Panc1 (cell line): ENCODE data around the gene NDRG4. TPM values are rescaled to one million over a fixed set of nuclear protein-coding genes. Genes with fewer than 3 reads are reported as not detected.

Experiments
- ATAC-seq: fragments of 200-7000 bp; cut with Tn5 transposase; 2 replicates; pipeline ENCODE4 v1.9.1; 2020; ENCODE audit warnings: mild to moderate bottlenecking, moderate library complexity
- BruUV-seq: library from RNA; stranded (reverse); fragments of 400-500 nt; replicated peaks from 2 replicates; lab custom pipeline; 2021; lab: Mats Ljungman, UMichigan
- CTCF ChIA-PET: fragments of 300-600 bp; sonication (Branson Sonifier 250); formaldehyde crosslinking; loops from one replicate; lab custom pipeline; 2022; ENCODE audit warnings: antibody characterized with exemption; lab: Charles Lee
- POLR2A ChIA-PET: fragments of 300-600 bp; sonication (Branson Sonifier 250); formaldehyde crosslinking; loops from one replicate; lab custom pipeline; 2022; ENCODE audit warnings: antibody characterized with exemption; lab: Charles Lee
- DNase-seq: peaks from one replicate; pipeline ENCODE4 v3.0.0-alpha.2; 2010; ENCODE audit warnings: low read depth, low spot score
- H3K27ac ChIP-seq: 2 replicates; pipeline ENCODE4 v1.5.1; 2011; ENCODE audit warnings: mild to moderate bottlenecking, low read length, inconsistent platforms
- H3K27me3 ChIP-seq: fragments of 200-500 bp; sonication (Bioruptor generic); 2 replicates; pipeline ENCODE4 v1.6.0; 2014; ENCODE audit warnings: low read length, inconsistent platforms; ENCODE audit not compliant: control insufficient read depth, insufficient read depth
- H3K36me3 ChIP-seq: fragments of 200-500 bp; sonication (Bioruptor generic); 2 replicates; pipeline ENCODE4 v1.5.1; 2014; ENCODE audit warnings: inconsistent platforms, mild to moderate bottlenecking, low read length, moderate library complexity; ENCODE audit not compliant: control insufficient read depth, insufficient read depth
- H3K4me1 ChIP-seq: 2 replicates; pipeline ENCODE4 v1.5.1; 2011; ENCODE audit warnings: inconsistent platforms, mild to moderate bottlenecking, low read length, moderate library complexity; ENCODE audit not compliant: control insufficient read depth, insufficient read depth
- H3K4me3 ChIP-seq, 2 experiments: 2 replicates each; pipeline ENCODE4 v1.5.1; 2011 to 2012; ENCODE audit warnings: low read depth in 2 of 2, low read length in 2 of 2, mild to moderate bottlenecking in 2 of 2, inconsistent platforms in 1 of 2, moderate library complexity in 1 of 2
- H3K9me3 ChIP-seq: fragments of 200-500 bp; sonication (Bioruptor generic); 2 replicates; pipeline ENCODE4 v1.5.1; 2014; ENCODE audit warnings: low read depth, mild to moderate bottlenecking, inconsistent platforms, low read length, moderate library complexity; ENCODE audit not compliant: control insufficient read depth, insufficient read depth
- POLR2AphosphoS5 ChIP-seq: IDR thresholded peaks from 2 replicates; pipeline ENCODE4 v1.6.1; 2012; ENCODE audit warnings: mild to moderate bottlenecking, low read depth, low read length, moderate library complexity
- SIN3A ChIP-seq: IDR thresholded peaks from 2 replicates; pipeline ENCODE4 v1.6.1; 2012; ENCODE audit warnings: low read depth, mild to moderate bottlenecking, low read length, moderate library complexity, borderline replicate concordance; ENCODE audit not compliant: insufficient read depth
- TCF7L2 ChIP-seq: IDR thresholded peaks from 2 replicates; pipeline ENCODE4 v1.6.1; 2011; ENCODE audit warnings: mild to moderate bottlenecking, low read depth, low read length, inconsistent platforms
- in situ Hi-C: cut with HindIII; loops from 2 replicates; pipeline ENCODE4 v1.10.0; 2016; ENCODE audit warnings: low sequenced_read_pairs, low pct_unique_long_range_greater_than_20kb
- intact Hi-C: fragments of 100-400 bp; cut with micrococcal nuclease; formaldehyde crosslinking; loops from one replicate; pipeline ENCODE4 v1.10.0; 2022; ENCODE audit not compliant: unreplicated experiment
- total RNA-seq: library from RNA; stranded (reverse); gene quantifications from one replicate; pipeline ENCODE4 v1.2.1, GENCODE V29; 2021; ENCODE audit not compliant: unreplicated experiment
- TF ChIP-seq, protein P1 (sequence below): fragments of 450-650 bp; IDR thresholded peaks from 2 replicates; pipeline ENCODE4 v1.5.1; 2017; ENCODE audit warnings: mild to moderate bottlenecking
- TF ChIP-seq, protein P2 (sequence below), 2 experiments: IDR thresholded peaks; 2 replicates each; pipeline ENCODE4 v1.6.1; 2011 to 2012; ENCODE audit warnings: low read depth in 2 of 2, control low read depth in 1 of 2, low read length in 1 of 2, mild to moderate bottlenecking in 1 of 2, moderate library complexity in 1 of 2; ENCODE audit not compliant: insufficient read depth in 1 of 2

Gene NDRG4
- total RNA-seq, 1 experiment from 2014 or later = 5.1 TPM

DNA sequence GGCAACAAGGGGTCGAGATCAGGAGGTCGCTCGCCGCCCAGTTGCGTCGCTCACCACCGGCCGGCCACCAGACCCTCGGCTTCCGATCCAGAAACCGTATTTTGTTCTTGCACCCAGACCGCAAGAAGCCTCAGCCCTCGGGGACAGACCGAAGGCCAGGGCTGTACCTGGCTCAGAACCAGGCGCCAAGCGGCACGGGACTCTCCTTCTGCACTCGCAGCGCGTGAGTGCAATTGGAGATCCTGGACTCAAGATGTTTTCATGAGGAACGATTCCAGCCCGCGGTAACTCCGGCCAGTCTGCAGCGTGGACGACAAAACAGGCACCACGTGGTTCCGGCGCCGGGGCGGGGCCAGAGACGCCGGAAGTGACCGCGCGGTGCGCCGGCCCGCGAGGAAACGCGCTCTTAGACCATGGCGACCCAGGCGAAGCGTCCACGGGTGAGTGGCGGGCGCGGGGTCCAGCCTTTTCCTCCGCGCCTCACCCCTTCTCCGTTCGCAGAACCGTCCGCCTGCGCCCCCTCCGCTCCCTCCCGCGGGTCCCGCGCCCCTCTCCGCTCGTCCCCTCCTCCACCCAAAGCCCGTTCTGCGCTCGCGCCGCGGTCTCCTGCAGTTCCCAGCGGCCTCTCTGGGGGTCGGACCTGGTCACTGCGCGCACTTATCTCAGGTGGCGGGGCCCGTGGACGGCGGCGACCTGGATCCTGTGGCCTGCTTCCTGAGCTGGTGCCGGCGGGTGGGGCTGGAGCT lies 15.4 kb downstream of the NDRG4 start, which contains the start of gene SETD6:
SETD6 (plus strand) TSS at position 393 of the 746 bp plus-strand sequence; CDS start at position 414, 21 bp downstream.
- Histone ChIP-seq H3K9me3 (no peaks in the 10 kb centered on the region), H3K4me1 (peaks cover 6% of the 10 kb centered on the region; the same call in 1 of the 2 replicates), H3K36me3 (peaks cover 5% of the 10 kb centered on the region), H3K27me3 (no peaks in the 10 kb centered on the region), H3K4me3 (peak within 1 kb of the TSS; percentile 52 to 93), H3K27ac (peak within 1 kb of the TSS; percentile 79)
- intact Hi-C loops = no loop called here
- in situ Hi-C loops = no loop called here
- ChIA-PET POLR2A (no interaction called here), CTCF (interaction anchor here (0.6 kb wide), 1 partner anchor 147 kb away, joined by 8 read pairs; no protein-coding TSS in a partner anchor)
- no peak; the same call in 1 of the 2 replicates for TF ChIP-seq POLR2AphosphoS5
- TF ChIP-seq SIN3A = 0 out of 2 replicates have a peak, but pooled peaks have one; percentile 62
- TF ChIP-seq, protein P1, sequence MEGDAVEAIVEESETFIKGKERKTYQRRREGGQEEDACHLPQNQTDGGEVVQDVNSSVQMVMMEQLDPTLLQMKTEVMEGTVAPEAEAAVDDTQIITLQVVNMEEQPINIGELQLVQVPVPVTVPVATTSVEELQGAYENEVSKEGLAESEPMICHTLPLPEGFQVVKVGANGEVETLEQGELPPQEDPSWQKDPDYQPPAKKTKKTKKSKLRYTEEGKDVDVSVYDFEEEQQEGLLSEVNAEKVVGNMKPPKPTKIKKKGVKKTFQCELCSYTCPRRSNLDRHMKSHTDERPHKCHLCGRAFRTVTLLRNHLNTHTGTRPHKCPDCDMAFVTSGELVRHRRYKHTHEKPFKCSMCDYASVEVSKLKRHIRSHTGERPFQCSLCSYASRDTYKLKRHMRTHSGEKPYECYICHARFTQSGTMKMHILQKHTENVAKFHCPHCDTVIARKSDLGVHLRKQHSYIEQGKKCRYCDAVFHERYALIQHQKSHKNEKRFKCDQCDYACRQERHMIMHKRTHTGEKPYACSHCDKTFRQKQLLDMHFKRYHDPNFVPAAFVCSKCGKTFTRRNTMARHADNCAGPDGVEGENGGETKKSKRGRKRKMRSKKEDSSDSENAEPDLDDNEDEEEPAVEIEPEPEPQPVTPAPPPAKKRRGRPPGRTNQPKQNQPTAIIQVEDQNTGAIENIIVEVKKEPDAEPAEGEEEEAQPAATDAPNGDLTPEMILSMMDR = peak; percentile 26; the same call in 1 of the 2 replicates
- peak; percentile 45 for DNase-seq
- peak; percentile 92 for ATAC-seq
- no TSS peak for BruUV-seq

DNA sequence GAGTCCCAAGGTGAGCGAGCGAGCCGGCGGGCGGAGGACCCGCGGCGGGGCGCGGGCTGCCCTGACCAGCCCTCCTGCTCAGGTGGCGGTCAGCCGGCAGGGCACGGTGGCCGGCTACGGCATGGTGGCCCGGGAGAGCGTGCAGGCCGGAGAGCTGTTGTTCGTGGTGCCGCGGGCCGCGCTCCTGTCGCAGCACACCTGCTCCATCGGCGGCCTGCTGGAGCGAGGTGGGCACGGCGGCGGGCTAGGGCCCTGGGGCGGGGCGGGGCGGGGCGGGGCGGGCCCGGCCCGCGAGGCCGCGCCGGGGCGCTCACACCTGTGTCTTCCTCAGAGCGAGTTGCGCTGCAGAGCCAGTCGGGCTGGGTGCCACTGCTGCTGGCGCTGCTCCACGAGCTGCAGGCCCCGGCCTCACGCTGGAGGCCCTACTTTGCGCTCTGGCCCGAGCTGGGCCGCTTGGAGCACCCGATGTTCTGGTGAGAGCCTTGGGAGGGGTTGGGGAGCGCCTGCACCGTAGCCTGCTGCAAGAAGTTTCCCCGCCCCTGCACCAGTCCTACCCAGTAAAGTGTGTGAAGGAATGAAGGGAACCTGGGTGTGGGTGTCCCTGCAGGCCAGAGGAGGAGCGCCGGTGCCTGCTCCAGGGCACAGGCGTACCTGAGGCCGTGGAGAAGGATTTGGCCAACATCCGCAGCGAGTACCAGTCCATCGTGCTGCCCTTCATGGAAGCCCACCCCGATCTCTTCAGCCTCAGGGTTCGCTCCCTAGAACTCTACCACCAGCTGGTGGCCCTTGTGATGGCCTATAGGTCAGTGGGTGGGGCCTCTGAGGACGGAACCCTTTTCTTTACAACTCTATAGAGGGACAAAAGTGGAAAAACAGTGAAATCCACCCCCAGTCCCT lies 16.2 kb downstream of the NDRG4 start:
- ATAC-seq (peak; percentile 78), DNase-seq (no peak)
- peaks cover 9% of the 10 kb centered on the region for H3K36me3 ChIP-seq
- TF ChIP-seq SIN3A (no peak), POLR2AphosphoS5 (peak; percentile 10), TCF7L2 (no peak)
- TF ChIP-seq, protein P2, sequence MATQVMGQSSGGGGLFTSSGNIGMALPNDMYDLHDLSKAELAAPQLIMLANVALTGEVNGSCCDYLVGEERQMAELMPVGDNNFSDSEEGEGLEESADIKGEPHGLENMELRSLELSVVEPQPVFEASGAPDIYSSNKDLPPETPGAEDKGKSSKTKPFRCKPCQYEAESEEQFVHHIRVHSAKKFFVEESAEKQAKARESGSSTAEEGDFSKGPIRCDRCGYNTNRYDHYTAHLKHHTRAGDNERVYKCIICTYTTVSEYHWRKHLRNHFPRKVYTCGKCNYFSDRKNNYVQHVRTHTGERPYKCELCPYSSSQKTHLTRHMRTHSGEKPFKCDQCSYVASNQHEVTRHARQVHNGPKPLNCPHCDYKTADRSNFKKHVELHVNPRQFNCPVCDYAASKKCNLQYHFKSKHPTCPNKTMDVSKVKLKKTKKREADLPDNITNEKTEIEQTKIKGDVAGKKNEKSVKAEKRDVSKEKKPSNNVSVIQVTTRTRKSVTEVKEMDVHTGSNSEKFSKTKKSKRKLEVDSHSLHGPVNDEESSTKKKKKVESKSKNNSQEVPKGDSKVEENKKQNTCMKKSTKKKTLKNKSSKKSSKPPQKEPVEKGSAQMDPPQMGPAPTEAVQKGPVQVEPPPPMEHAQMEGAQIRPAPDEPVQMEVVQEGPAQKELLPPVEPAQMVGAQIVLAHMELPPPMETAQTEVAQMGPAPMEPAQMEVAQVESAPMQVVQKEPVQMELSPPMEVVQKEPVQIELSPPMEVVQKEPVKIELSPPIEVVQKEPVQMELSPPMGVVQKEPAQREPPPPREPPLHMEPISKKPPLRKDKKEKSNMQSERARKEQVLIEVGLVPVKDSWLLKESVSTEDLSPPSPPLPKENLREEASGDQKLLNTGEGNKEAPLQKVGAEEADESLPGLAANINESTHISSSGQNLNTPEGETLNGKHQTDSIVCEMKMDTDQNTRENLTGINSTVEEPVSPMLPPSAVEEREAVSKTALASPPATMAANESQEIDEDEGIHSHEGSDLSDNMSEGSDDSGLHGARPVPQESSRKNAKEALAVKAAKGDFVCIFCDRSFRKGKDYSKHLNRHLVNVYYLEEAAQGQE (IDR thresholded peaks at IDR 0.05; ENCODE audit: insufficient read depth in 1 of 2, low read depth in 2 of 2, low read length in 1 of 2) = no peak
- TF ChIP-seq, protein P1 = 0 out of 2 replicates have a peak, but pooled peaks have one; percentile 8
- CTCF ChIA-PET = no interaction called here
- no peaks in the 10 kb centered on the region for H3K9me3 ChIP-seq
- intact Hi-C loops (no loop called here), in situ Hi-C loops (no loop called here)
- BruUV-seq = no TSS peak
- peaks cover 6% of the 10 kb centered on the region; the same call in 1 of the 2 replicates for H3K4me1 ChIP-seq
- POLR2A ChIA-PET = no interaction called here
- peak overlapping the region; percentile 52 to 93 for H3K4me3 ChIP-seq
- no peaks in the 10 kb centered on the region for H3K27me3 ChIP-seq
- peak overlapping the region; percentile 59; the same call in 1 of the 2 replicates for H3K27ac ChIP-seq
